ENCODE results near the gene FGGY.
"Not testable (repeated sequence)": the region's sequence is repeated elsewhere in the genome, so short reads cannot be mapped to it uniquely, and the experiment has no call there.

The FGGY gene

DNA sequence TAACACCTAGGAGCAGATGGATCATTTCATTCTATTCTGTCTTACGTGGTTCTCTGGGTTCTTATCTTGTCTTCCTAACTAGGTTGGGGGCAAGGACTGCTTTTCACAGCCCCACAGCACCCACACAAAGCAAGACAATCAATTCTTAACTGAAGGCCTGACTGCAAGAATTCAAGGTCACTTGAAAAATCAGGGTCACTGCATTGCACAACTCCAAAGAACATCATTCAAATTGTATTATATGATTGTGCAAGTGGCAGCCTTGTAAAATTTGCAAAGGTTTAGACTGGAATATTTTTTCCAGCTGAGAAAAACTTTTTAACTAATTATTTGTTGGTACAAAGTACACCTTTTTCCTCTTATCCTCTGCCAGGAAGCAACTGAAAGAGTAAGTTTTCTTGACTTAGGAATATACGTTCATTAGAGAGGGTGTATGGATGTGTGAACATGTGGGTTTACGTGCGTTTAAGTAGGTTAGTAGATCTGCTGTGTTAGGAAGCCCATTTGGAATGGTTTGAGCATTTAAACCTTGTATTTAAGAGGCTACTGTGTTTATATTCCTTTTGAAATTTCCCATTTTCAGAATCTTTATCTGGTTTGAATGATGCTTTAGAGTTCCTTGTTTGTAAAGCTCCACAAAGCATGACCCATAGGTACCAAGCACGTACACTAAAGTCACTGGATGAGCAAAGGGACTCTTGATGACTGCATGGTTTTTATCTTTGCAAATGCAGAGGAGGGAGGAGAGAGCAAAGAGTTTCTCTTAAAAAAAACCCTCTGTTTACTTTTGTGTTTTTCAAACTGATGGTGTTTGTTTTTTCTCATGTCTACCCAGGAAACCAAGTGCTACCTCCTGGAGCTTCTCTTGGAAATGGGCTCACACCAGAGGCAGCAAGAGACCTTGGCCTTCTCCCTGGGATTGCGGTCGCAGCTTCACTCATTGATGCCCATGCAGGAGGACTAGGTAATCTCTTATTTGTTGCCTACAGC lies 214.9 kb downstream of the FGGY start:
- peak; percentile 54 for DNase-seq (ENCODE audit: low read depth)

DNA sequence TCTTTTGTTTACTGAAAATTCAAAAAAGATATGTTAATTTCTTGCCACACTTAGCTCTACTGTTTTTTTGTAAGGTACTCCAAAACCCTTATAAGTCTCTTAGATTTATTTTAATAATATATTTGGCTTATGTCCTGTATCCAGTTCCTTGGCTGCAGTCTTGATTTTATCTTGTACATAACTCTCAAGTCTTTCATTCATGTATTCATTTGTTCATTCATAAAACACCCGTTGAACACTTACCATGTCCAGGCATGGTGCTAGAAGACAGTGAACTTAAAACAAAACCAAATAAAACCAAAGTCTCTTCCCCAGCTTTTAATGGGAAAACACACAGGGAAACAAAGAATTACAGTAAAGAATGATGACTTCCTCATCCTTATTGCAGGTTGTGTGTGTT lies 215.8 kb downstream of the FGGY start:
- no peak for DNase-seq (ENCODE audit: low read depth)

DNA sequence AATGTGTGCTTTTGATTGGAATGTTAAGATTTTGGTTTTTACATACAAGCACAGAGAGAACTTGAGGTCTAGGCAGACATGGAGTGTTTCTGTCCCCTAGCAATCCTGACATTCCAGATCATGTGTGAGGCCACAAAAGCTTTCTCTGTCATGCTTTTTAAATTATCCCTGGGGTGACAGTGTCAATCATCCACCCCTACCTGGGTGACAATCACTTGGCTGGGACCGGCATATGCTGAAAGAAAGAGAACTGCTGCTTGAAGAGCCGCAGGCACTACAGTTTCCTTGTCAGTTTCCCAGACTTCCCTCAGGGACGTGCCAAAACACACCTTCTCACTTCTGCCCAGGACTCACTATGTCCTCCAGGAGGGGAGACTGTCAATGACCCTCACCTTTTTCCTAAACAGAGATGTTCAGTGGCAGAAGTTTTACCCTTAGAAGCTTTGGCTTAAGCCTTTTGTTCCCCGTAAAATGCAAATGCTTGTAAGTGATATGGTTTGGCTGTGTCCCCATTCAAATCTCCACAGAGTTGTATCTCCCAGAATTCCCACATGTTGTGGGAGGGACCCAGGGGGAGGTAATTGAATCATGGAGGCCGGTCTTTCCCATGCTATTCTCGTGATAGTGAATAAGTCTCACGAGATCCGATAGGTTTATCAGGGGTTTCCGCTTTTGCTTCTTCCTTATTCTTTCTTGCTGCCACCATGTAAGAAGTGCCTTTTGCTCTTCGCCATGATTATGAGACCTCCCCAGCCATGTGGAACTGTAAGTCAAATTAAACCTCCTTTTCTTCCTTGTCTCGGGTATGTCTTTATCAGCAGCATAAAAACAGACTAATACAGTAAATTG lies 217.4 kb downstream of the FGGY start:
- no peak for DNase-seq (ENCODE audit: low read depth)

DNA sequence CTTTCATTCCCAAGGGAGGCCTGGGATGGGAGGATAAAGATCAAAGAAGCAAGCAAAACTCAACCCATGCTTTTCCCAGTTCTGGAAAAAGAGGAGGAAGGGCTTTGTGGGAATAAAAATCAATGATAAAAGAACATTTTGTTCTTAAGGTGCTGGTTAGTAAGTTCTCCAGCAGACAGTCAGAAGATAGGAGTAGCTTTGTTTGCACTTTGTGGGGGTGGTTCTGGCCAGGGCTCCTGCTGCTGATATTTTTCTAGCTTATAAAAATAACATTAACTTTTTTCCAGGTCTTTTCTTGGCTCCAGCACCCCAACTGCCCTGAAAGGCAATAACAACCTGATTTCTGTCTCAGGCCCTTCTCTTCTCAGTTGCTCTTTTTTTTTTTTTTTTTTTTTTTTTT lies 220.0 kb downstream of the FGGY start:
- no peak for DNase-seq (ENCODE audit: low read depth)

DNA sequence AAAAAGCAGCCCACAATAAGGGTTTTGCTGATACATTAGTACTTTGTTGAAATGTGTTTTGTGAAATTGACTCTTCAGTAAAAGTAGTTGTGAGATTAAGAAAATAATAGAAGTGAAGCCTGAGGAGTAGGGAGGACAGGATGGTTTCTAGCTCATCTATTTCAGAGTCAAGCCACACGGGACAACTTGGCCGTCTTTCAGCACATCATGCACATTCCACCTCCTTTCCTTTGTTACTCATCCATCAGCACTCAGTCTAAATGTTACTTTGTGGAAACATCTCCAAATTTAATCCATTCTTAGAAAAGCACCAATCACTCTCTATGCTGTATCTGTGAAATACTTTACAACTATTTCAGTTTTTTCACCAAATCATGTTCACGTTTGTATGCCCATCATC lies 223.3 kb downstream of the FGGY start:
- peak; percentile 14 for DNase-seq (ENCODE audit: low read depth)

DNA sequence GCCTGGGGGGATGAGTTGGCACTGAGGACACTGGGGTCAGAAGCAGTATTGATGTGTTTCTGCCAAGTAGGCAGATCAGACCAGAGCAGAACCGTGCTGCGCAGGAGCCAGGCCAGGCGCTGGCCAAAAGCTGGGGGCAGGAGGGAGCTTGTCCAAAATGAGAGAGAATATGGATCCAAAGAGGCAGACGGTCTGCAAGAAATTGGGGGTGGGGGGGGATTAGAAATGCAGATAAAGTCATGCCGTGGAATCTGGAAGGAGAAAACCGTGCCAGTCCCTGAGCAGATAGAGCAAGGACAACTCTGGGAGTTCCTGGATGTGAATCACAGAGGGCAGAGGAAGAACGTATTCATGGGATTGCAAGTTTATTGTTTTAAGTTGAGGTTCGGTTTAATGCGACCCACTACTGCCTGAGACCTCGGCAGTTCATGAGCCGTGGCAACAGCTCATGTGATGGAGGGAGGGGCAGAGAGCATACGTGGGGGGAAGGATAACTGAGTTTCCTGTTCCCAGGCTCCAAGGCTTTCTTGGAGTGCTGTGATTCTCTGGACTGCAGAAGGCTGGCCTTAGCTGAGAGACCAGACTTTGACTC lies 224.0 kb downstream of the FGGY start:
- peak; percentile 27 for DNase-seq (ENCODE audit: low read depth)

DNA sequence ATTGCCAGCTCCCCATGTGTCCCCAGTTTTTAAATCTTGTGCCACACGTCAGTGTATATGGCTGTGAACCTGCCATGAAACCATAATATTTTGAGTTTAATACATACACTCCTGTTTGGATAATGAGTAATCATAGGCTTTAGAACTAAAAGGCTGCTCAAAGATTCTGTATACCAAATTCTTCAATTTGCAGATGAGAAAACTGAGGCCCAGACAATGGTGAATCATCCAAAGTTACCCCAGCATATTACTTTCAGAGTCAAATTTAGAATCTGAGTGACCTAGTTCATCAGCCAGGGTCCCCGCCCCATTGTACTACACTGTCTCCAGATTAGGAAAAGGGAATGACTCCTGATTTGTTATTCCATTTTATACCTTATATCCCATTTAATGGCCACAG lies 224.6 kb downstream of the FGGY start:
- no peak for DNase-seq (ENCODE audit: low read depth)

DNA sequence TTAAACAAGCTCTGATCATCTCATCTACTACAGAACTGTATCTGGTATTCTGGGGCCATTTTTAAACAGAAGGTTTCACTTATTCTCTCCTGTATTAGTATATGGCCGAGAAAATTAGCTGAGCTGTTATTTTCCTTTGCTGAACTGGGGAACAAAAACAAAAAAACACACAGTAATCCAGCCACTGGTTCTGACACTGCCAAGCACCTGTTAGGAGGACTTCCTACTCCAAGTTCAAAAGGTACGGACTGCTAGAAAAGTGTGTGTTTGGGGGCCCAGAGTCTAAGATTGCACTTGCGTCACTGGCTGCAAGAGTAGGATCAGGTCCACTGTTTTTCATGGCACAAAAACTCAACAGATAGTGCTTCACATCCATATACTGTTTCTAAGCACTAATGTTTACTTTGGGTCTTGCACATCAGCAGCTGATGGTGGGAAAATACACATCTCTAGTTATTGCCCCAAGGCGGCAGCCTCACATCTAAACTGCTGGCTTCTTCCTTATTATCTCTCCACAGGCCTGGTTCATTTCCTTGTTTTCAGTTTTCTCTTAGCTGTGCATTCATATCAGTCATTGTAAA lies 226.1 kb downstream of the FGGY start:
- DNase-seq (ENCODE audit: low read depth) = no peak

DNA sequence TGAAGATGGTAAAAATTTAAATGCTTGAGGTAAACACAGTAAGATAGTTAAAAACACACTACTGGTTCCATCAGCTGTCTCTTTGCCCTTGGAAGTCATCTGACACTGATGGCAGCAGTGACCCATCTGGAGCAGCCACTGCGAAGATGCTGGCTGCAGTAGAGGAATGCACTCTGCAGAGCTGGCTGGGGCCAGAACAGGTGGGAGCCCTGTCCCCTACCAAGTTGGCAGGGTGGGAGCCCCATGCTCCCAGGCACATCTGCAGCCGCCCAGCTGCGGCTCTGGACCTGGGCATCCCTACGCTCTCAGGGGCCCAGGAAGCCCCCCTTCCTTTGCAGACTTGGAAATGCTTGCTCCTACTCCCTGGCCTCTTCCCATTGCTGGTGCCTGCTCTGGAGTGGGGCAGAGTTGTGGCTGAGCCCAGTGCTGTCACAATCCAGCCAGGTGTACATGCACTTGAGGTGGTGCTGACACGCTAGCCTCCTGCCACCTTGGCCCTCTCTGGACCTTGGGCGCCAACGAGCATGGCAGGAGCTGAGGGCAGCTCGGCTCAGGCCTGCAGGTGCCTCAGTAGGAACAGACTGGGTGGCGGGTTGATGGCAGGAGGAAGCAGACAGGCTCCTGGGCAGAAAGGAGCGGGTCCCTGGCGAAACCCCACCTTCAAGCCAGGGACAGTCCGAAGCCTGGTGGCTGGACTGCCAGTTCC lies 227.0 kb downstream of the FGGY start:
- DNase-seq (ENCODE audit: low read depth) = no peak

DNA sequence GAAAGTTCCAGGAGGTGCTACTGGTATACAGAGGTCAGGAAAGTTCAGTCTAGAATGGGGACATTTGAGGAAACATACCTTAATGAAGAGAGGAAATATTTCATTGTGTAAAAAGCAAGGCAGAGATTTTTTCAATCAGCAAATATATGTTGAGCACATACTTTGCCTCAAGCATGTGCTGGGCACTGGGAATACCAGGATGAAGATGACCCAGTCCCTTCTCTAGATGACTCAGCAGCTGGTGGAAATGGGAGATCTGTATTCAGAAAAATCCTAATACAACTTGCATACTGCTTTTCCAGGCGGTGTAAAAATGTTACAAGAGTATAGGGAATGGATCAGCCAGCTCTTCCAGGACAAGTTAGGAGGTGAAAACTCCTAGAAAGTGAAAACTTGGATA lies 229.3 kb downstream of the FGGY start:
- DNase-seq (ENCODE audit: low read depth) = no peak

DNA sequence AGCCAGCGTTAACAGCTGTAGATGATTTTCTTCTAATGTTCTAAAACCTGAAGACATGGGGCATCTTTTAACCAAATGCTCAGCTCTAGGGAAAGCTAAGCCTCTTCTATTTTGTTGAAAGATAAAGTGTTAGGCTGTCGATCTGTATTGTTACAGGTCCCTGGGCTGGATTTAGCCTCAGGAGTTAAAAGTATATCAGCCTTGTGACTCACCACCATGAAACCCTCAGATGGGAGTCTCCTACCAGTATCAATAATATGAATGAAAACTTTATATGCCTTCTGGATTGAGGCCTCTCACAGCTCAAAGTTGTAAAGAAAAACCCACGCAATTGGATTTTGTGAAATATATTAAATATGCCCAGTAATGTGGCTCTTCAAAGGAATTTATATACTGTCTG lies 231.6 kb downstream of the FGGY start:
- no peak for DNase-seq (ENCODE audit: low read depth)

DNA sequence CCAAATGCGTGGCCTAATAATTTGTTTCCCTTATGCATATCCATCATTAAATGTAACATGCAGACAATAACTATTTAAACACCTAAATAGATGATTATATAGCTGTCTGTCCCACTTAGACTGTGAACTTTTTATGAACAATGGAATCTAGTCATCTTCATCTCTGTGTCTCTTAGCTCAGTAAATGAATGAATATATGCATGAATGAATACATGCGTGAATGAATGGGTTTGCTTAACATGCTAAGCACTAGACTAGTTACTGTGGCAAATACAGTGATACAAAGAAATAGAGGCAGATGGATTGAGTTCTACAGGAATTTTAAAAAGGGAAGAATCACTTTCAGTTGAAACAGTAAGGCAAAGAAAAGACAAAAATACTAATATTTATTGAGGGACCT lies 232.0 kb downstream of the FGGY start:
- no peak for DNase-seq (ENCODE audit: low read depth)

DNA sequence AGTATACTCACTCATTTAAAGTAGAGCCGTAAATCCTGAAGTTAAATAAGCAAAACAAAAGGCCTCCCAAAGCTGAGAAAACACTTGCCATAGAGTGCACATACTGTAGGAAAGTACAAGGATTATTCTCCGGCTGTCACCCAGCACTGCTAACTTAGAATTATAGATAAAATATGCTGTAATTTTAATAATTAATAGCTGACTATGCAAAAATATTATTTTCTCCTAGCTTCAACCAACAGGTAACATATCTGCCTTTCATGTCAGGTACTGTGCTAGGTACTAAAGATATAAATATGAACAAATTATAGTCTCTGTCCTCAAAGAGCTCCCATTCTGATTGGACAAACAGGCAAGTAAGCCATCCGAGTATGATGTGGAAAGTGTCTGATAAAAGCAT lies 233.2 kb downstream of the FGGY start:
- DNase-seq (ENCODE audit: low read depth) = no peak

DNA sequence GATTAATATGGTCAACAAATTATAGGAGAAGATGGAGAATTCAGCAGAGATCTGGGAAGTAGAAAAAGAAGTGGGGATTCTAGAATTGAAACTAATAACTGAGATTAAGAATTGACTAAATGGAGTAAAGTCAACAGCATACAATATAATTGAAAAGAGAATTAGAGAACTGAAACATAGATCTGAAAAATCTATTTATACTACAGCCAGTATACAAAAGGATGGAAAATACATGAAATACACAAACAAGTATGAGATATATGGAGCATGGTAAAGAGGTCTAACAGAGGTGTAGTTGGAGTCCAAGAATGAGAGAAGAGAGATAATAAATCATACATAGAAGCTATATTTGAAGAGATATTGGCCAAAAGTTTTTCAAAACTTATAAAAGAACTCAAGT lies 235.2 kb downstream of the FGGY start:
- no peak for DNase-seq (ENCODE audit: low read depth)

DNA sequence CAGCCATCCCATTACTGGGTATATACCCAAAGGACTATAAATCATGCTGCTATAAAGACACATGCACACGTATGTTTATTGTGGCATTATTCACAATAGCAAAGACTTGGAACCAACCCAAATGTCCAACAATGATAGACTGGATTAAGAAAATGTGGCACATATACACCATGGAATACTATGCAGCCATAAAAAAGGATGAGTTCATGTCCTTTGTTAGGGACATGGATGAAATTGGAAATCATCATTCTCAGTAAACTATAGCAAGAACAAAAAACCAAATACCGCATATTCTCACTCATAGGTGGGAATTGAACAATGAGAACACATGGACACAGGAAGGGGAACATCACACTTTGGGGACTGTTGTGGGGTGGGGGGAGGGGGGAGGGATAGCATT lies 241.6 kb downstream of the FGGY start:
- not testable (repeated sequence) for DNase-seq (ENCODE audit: low read depth)

DNA sequence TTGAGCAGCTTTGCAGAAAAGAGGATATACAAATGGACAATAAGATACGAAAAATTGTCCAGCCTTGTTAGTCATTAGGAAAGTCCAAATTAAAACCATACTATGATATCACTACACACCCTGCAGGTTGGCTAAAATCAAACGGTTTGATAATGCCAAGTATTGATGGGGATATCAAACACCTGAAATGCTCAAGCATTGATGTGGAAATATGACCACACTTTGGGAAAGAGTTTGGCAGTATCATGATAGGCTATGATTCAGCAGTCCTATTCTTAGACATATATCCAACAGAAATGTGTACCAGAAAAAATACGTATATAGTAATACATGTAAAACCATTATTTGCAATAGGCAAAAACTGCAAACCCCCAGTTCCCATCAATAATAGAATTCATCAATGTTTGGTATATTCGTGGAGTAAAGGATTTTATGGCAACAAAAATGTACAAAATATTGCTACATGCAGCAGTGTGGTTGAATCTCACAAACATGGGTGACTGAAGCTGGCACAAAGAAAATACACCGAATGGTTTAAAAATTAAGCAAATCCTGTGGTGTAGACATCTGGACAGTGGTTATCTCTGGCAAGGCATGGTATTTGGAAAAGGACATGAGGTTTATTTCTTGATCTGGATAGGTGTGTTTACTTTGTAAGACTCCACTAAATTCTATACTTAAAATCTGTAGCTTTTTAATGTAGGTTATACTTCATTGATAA lies 243.2 kb downstream of the FGGY start:
- DNase-seq (ENCODE audit: low read depth) = no peak

DNA sequence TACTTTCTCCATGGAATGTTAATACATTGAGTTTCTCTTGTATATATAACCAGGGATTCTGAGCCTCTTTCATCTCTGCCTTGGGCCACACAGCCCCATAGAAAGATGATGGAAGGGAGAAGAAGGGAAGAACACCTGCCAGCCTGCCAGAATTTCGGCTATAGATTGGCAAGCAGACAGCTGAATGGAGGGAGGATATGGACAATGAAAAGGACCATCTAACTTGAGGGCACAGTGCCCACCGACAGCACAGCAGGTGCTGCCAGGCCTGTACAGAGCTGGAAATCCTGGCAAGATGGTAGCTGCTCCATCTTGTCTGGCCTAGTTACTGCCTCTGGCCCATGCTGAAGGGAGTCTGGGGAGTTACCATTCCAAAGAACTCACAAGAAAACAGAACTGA lies 244.3 kb downstream of the FGGY start:
- no peak for DNase-seq (ENCODE audit: low read depth)

DNA sequence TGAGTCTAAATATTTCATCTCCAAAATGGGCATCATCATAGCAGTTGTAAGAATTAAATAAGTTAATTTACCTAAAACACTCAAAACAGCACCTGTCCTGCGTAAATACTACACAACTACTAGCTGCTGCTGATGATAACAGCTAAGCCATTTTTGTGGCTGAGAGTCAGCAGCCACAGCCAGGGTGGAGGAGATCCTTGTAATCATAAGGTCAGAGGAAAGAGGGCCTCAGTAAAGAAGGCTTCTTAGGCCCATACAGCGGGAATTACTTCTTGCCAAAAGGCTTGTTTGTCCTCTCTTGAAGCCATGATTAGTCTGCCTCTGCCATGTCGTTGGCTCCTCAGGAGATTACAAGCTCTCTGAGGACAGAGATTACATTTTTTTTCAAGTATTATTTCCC lies 245.0 kb downstream of the FGGY start:
- DNase-seq (ENCODE audit: low read depth) = no peak

DNA sequence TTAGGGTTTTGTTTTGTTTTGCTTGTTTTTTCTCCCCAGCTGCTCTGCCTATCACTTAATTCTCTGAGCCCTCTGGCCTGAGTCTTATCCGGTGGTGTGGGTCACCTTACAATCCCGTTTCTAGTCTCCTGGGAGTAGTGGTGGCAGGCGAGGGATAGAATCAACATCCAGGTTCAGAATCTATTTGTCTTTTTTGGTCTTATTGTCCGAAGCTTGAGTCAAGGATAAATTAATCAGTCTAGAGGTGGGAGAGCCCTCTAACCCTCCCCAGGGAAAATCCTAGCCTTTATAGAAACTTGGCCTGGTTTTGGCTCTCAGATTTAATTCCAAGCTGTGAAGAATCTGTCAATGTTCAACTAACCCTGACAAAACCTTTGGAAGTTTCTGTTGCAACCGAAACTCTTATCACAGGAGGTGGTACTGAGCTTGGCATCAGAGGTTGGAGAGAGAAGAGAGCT lies 246.3 kb downstream of the FGGY start:
- DNase-seq (ENCODE audit: low read depth) = no peak

DNA sequence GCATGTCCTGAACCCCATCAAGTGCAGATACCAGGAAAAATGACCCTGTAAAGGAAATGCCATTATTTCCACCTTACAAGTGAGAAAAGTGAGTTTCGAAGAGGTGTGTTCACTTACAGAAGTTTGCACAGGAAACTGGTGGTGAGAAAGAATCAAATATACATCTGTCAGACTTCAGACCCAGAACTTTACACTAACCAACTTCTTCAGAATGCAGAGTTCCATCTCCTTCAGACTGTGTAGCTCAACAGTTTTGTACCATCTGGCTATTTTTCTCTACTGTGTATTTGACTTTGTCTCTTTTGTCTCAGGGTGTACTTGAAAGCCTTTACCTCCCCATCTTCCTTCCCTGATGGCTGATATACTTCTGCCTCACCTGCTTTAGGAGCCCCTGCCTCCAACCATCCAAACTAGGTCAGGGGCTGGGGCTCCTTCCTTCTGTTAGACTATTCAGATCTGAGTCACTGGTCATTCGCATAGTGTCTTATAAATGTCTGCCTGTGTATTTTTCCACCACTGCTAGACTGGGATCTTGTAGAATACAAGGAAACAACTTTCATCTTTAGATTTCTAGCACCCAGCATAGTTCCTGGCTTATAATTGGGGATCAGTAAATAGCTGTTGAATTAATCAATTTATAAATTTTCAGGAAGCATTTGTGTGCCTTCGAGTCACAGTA lies 247.9 kb downstream of the FGGY start:
- DNase-seq (ENCODE audit: low read depth) = no peak
